ENCODE data around the gene MYH11.

DNA sequence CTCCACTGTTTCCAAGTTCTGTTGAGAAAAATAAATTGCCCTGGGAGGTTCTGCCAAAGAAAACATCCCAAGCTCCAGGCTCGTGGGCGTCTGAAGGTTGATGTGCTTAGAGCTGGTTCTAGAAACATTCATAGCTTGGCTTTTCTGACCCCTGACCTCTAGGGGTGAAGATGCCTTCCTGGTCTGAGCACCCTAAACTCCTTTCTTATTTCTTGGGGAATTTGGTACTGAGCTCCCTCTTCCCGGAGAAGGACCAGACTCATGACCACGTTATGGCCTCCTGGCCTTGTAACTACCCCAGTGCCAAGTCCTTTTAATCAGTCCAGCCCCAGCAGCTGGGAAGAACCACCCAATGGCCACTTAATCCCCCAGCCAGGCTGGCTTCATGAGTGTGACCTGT is 66.4 kb downstream of the MYH11 start:
- TF ChIP-seq POLR2AphosphoS5 (IDR thresholded peaks at IDR 0.05; ENCODE audit: low read depth, low read length) (no peak), POLR2A (IDR thresholded peaks at IDR 0.05; ENCODE audit: low read depth, low read length) (no peak), TAF1 (IDR thresholded peaks at IDR 0.05; ENCODE audit: low read depth, low read length) (no peak), POU2F2 (IDR thresholded peaks at IDR 0.05; ENCODE audit: low read depth, low read length) (no peak)

Measured in GM12891 (cell line).